SK-MEL-5 (cell line): ENCODE data around the gene MYL12A. TPM values are rescaled to one million over a fixed set of nuclear protein-coding genes. Genes with fewer than 3 reads are reported as not detected.
A peak's percentile ranks its signal among the peaks of the same experiment; 100 is the strongest.

Experiments
- DNase-seq: peaks from one replicate; pipeline ENCODE4 v3.0.0-alpha.2; 2016; ENCODE audit warnings: low read depth, low spot score
- in situ Hi-C: cut with HindIII; loops from 2 replicates; pipeline ENCODE4 v1.10.0; 2016; ENCODE audit warnings: low sequenced_read_pairs, high pct_unique_total_duplicates, low pct_unique_long_range_greater_than_20kb
- total RNA-seq: library from RNA; depleted of rRNA; stranded (reverse); fragments of >200 nt; shearing (Covaris generic); gene quantifications from 2 replicates; pipeline ENCODE4 v1.2.3, GENCODE V29; 2014; rRNA removed

Gene MYL12A
- total RNA-seq, 1 experiment from 2014 or later = 528 TPM

DNA sequence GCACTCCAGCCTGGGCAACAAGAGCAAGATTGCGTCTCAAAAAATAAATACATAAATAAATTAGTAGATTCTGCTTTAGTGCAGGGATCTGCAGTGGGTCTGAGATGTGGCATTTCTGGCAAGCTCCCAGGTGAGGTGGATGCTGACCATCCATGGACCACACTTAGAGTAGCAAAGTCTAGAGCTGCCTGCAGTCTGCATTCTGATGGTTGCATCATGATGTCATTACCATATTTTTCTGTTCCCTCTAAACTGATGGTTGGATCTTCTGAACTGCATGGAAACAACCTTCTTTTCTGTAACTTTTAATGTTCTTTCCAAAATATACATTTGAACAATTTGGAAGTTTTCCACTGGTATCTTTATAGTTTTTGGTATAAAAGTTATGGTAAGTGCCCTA lies 57.2 kb downstream of the MYL12A start:
- no peak for DNase-seq
- in situ Hi-C loops = no loop called here

DNA sequence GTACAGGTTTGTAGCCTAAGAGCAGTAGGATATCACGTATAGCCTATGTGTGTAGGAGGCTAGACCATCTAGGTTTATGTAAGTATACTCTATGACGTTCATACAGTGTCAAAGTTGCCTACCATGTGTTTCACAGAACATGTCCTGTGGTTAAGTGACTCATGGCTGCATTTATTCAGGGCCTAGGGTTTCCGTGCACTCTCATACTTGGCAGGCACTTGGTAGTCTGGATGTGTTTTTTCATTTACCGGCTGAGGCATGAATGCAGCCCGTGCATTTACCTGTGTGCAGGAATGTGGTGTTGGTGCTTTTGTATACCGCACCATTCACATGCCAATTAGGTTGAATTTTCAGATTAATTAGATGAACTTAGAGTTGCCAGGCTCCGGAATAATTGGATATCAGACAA lies 57.8 kb downstream of the MYL12A start:
- in situ Hi-C loops = no loop called here
- peak; percentile 55 for DNase-seq

Other genes with a start within 250 kb of the MYL12A start
- gene LPIN2, start 234.7 kb upstream of the MYL12A start, total RNA-seq = 11.7 and 12.9 TPM in 2 replicates
- 0.26 and 0.72 TPM in 2 replicates for gene MYOM1, start 27.8 kb upstream of the MYL12A start, total RNA-seq
- 315 and 343 TPM in 2 replicates for gene MYL12B, start 14.3 kb downstream of the MYL12A start, total RNA-seq
- 191 and 210 TPM in 2 replicates for gene TGIF1, start 202.4 kb downstream of the MYL12A start, total RNA-seq